Thymus (tissue), 11 donors: Measurements from ENCODE around the gene ACACA. TPM values are rescaled to one million over a fixed set of nuclear protein-coding genes. Genes with fewer than 3 reads are reported as not detected.
"Not testable (repeated sequence)": the region's sequence is repeated elsewhere in the genome, so short reads cannot be mapped to it uniquely, and the experiment has no call there.

Source experiments
- DNase-seq, 9 donors: peaks; one replicate each; pipeline ENCODE4 v3.0.0-alpha.2; 2013; ENCODE audit warnings: low spot score in 9 of 9, low read depth in 6 of 9, missing footprints in 1 of 9
- H3K27ac ChIP-seq, 2 donors: one replicate each; pipeline ENCODE4 v1.5.1; 2013; ENCODE audit warnings: control low read depth in 1 of 2, low read depth in 1 of 2, low read length in 1 of 2, mild to moderate bottlenecking in 1 of 2, moderate library complexity in 1 of 2
- H3K27me3 ChIP-seq, 2 donors: one replicate each; pipeline ENCODE4 v1.5.1; 2013; ENCODE audit warnings: low read length in 1 of 2; ENCODE audit not compliant: control insufficient read depth in 2 of 2, insufficient read depth in 1 of 2
- H3K36me3 ChIP-seq, 2 donors: one replicate each; pipeline ENCODE4 v1.5.1; 2013; ENCODE audit warnings: low read length in 1 of 2, mild to moderate bottlenecking in 1 of 2, moderate library complexity in 1 of 2; ENCODE audit not compliant: control insufficient read depth in 2 of 2, insufficient read depth in 2 of 2
- H3K4me1 ChIP-seq, 2 donors: one replicate each; pipeline ENCODE4 v1.5.1; 2013; ENCODE audit warnings: low read length in 2 of 2; ENCODE audit not compliant: control insufficient read depth in 2 of 2, insufficient read depth in 2 of 2
- H3K4me3 ChIP-seq, 2 donors: one replicate each; pipeline ENCODE4 v1.5.1; 2013; ENCODE audit warnings: low read length in 2 of 2, control low read depth in 1 of 2, mild to moderate bottlenecking in 1 of 2
- H3K9me3 ChIP-seq, 2 donors: one replicate each; pipeline ENCODE4 v1.5.1; 2013; ENCODE audit warnings: low read length in 1 of 2, mild to moderate bottlenecking in 1 of 2; ENCODE audit not compliant: control insufficient read depth in 2 of 2, insufficient read depth in 1 of 2
- WGBS: extraction: QIAGEN DNeasy Blood & Tissue Kit; methylation state at CpG from one replicate; pipeline ENCODE4 v1.1.7; 2013; 5-methylcytosine and 5-hydroxymethylcytosine counted together
- polyA plus RNA-seq: library from polyadenylated mRNA; stranded (reverse); fragments of 200-250 nt; gene quantifications from one replicate; pipeline ENCODE4 v1.2.3, GENCODE V29; 2013
- total RNA-seq: library from RNA; stranded (reverse); fragments of 120-200 nt; gene quantifications from one replicate; pipeline ENCODE4 v1.2.4, GENCODE V29; 2013
- donor health status: healthy.

ACACA gene
- total and polyA plus RNA-seq, 2 donors, result 8.7 to 12.9 TPM

DNA sequence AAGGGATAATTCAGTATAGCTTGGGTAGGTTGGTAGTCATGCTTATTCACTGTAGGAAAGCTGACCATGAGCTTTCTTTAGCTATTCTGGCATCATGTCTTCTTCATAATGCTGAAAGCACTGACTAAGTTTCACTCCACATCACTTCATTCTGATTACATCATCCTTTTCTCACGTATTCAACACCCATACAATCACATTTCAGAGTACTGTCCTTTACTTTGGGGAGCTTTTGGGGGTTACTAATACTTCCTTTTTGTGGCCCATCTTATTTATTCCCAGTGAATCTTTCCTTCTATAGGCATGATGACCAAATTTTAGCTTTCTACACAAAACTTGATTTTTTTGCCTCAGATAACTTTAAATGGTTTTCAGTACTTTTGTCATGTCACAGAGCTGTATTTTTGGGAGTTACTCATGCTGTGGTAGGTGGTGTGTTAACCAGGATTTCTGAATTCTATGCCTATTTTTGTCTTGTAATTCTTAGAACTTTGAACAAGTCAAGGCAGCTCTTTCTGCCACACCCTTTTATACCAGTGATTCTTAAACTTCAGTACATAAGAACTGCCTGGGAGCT lies 23.5 kb upstream of the ACACA start:
- Histone ChIP-seq H3K4me3 (no peak overlapping the region), H3K27ac (peak overlapping the region in 1 of 2 donors; percentile 41), H3K9me3 (no peaks in the 10 kb centered on the region), H3K4me1 (no peaks in the 10 kb centered on the region), H3K27me3 (no peaks in the 10 kb centered on the region), H3K36me3 (peaks cover 31 to 47% of the 10 kb centered on the region in 2 donors)
- WGBS, result 94% methylated on average over 1 of the region's 1 CpG
- no peak for DNase-seq

DNA sequence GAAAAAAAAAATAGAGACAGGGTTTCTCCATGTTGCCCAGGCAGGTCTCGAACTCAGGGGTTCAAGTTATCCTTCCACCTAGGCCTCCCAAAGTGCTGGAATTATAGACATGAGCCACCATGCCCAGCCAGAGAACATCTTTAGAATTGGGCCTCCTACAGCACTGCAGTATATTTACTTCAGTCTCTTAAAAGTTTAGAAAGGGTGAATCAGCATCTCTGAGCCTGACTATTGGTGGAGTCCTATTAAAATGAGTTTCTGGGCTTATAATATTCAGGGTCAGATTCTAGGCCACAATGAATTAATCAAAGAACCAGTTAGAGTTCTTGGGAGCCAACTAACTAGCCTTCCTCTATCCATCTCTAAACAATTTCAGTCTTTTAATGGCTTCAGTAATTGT lies 22.8 kb upstream of the ACACA start:
- Histone ChIP-seq H3K36me3 (peaks cover 36 to 50% of the 10 kb centered on the region in 2 donors), H3K27me3 (no peaks in the 10 kb centered on the region), H3K4me1 (no peaks in the 10 kb centered on the region), H3K9me3 (no peaks in the 10 kb centered on the region), H3K4me3 (no peak overlapping the region), H3K27ac (peak overlapping the region in 1 of 2 donors; percentile 31)
- WGBS, result 100% methylated on average over 1 of the region's 1 CpG
- DNase-seq, result no peak

DNA sequence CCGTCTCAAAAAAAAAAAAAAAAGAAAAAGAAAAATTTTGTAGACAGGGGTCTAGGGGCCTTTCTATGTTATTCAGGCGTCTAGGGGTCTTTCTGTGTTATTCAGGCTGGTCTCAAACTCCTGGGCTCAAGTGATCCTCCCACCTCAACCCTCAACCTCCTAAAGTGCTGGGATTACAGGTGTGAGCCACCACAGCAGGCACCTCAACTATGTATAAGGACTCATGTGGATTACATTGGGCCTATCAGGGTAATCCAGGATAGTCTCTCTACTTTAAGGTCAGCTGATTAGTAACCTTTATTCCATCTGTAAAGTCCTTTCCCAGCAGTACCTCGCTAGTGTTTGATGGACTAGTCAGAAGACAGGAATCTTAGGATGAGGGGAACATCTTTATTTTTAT lies 22.4 kb upstream of the ACACA start:
- Histone ChIP-seq H3K4me1 (no peaks in the 10 kb centered on the region), H3K4me3 (no peak overlapping the region), H3K27ac (no peak overlapping the region), H3K9me3 (no peaks in the 10 kb centered on the region), H3K36me3 (peaks cover 38 to 54% of the 10 kb centered on the region in 2 donors), H3K27me3 (no peaks in the 10 kb centered on the region)
- WGBS, result 95% methylated on average over 3 of the region's 3 CpGs
- DNase-seq, result no peak

DNA sequence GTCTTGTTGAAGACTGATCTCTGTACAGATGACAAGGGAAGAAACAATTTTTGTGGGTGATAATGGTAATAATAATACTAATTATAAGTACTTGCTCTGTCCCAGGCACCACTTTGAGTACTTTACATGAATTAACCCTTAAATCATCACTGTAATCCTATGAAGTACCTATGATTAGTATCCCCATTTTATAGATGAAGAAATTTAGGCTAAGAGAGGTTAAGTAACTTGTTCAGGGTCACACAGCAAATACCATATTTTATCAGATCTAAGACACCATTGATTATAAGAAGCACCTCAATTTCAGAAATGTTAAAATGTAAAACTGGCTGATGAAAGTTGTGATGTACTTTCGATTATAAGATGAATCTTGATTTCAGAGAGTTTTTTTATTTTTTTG lies 18.6 kb upstream of the ACACA start:
- H3K36me3 ChIP-seq, result peaks cover 45 to 57% of the 10 kb centered on the region in 2 donors
- no peak overlapping the region for H3K4me3 ChIP-seq

DNA sequence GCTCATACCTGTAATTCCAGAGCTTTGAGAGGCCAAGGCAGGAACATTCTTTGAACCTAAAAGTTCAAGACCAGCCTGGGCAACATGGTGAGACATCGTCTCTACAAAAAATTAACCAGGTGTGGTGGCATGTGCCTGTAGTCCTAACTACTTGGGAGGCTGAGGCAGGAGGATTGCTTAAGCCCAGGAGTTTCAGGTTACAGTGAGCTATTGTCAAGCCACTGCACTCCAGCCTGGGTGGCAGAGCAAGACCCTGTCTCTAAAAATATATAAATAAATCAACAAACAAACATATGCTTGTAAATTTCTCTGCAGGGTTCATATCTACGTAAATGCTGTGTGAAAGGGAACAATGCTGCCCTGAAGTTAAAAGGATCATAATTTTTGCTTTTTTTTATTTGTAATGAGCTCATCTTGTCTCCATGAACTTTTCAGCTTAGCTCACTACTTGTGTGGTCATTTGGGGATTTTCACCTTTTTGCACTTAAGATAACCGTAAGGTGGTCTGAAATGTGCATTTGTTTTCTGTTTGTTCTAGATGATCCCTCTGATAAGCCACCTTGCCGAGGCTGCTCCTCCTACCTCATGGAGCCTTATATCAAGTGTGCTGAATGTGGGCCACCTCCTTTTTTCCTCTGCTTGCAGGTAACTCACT lies 16.5 kb upstream of the ACACA start:
- 73% methylated on average over 4 of the region's 4 CpGs for WGBS
- DNase-seq, result no peak
- Histone ChIP-seq H3K4me3 (no peak overlapping the region), H3K36me3 (peaks cover 45 to 58% of the 10 kb centered on the region in 2 donors), H3K4me1 (no peaks in the 10 kb centered on the region), H3K9me3 (no peaks in the 10 kb centered on the region), H3K27ac (no peak overlapping the region), H3K27me3 (no peaks in the 10 kb centered on the region)

More for the DNA sequence above, 18.6 kb upstream of the ACACA start:
- Histone ChIP-seq H3K9me3 (no peaks in the 10 kb centered on the region), H3K4me1 (no peaks in the 10 kb centered on the region), H3K27ac (no peak overlapping the region), H3K27me3 (no peaks in the 10 kb centered on the region)
- DNase-seq, result no peak
- 97% methylated on average over 1 of the region's 1 CpG for WGBS

DNA sequence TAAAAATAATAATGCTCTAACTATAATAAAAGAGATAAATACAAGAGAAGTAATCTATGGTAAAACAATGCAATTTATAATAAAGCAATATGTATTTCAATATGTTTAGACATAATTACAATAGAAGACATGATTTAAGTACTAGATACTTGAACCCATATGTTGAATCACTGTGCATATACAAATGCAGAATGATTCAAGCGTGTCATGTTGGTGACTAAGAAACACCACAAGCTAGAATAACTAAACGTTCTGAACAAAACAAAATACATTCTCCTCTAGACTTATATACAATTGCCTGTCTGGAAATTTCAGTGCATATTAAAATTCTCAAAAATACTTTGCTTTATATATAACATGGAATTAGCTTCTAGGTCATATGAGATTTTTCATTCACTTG lies 11.2 kb upstream of the ACACA start:
- Histone ChIP-seq H3K4me1 (no peaks in the 10 kb centered on the region), H3K27ac (no peak overlapping the region), H3K27me3 (no peaks in the 10 kb centered on the region), H3K36me3 (peaks cover 24 to 43% of the 10 kb centered on the region in 2 donors), H3K4me3 (no peak overlapping the region), H3K9me3 (no peaks in the 10 kb centered on the region)
- WGBS, result 96% methylated on average over 2 of the region's 2 CpGs
- DNase-seq, result no peak

DNA sequence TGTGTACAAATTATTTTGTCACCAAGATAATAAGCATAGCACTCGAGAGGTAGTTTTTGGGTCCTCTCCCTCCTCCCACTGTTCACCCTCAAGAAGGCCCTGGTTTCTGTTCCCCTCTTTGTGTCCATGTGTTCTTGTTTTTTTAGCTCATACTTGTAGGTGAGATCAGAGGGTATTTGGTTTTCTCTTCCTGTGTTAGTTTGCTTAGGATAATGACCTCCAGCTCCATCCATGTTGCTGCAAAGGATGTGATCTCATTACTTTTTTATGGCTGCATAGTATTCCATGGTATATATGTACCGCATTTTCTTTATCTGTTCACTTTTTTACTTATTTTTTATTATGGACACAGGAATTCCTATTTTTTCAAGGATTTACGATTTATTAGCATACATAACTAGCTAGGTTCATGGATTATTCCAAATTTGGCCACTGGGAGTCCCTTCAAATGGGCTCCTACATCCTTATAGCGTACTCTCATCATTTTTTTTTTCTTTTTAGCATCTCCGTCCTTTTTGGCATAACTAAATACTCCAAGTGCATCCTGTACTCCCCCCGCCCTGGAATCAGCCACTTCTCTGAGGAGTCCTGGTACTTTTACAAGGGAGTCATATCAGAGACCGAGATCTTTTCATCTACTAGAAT lies 7.4 kb upstream of the ACACA start:
- Histone ChIP-seq H3K4me3 (no peak overlapping the region), H3K9me3 (no peaks in the 10 kb centered on the region), H3K4me1 (no peaks in the 10 kb centered on the region), H3K27ac (no peak overlapping the region), H3K27me3 (no peaks in the 10 kb centered on the region), H3K36me3 (peaks cover 17 to 47% of the 10 kb centered on the region in 2 donors)
- 98% methylated on average over 7 of the region's 7 CpGs for WGBS
- no peak for DNase-seq

DNA sequence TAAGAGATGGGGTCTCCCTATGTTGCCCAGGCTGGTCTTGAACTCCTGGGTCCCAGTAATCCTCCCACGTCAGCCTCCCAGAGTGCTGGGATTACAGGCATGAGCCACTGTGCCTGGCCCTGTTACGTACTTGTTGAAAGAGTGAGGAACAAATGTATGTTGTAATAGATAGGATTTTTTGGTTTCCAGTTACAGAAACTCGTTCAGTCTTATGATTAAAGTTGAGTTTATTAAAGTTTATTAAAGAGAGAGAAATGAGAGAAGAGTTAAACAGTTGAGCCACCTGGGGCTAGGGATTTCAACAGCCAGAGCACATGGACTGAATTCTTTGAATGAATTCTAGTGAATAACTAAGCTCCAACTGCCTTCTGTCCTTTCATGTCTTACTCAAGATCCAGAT lies 3.7 kb upstream of the ACACA start:
- DNase-seq, result no peak
- Histone ChIP-seq H3K27me3 (no peaks in the 10 kb centered on the region), H3K9me3 (no peaks in the 10 kb centered on the region), H3K27ac (peak overlapping the region in 1 of 2 donors; percentile 18), H3K36me3 (peaks cover 14 to 33% of the 10 kb centered on the region in 2 donors), H3K4me1 (peaks cover 4 to 17% of the 10 kb centered on the region in 2 donors), H3K4me3 (no peak overlapping the region)
- WGBS, result 94% methylated on average over 3 of the region's 3 CpGs

DNA sequence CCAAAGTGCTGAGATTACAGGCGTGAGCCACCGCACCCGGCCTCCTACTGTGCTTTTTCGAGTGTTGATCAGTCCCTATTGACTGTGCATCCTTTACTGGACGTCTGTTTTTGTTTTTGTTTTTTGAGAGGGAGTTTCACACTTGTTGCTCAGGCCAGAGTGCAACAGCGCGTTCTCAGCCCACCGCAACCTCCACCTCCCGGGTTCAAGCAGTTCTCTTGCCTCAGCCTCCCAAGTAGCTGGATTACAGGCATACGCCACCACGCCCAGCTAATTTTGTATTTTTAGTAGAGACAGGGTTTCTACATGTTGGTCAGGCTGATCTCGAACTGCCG lies 1.5 kb upstream of the ACACA start:
- 99% methylated on average over 13 of the region's 13 CpGs for whole genome bisulfite sequencing
- H3K4me1 ChIP-seq, result peaks cover 4 to 17% of the 10 kb centered on the region in 2 donors
- H3K27me3 ChIP-seq, H3K4me3 ChIP-seq, H3K27ac ChIP-seq, H3K9me3 ChIP-seq, DNase-seq: not testable (repeated sequence)
- peaks cover 5 to 16% of the 10 kb centered on the region in 2 donors for H3K36me3 ChIP-seq
